GM12878 (cell line): ENCODE measurements around the gene ECT2. TPM values are rescaled to one million over a fixed set of nuclear protein-coding genes. Genes with fewer than 3 reads are reported as not detected.

ENCODE experiments used
- ATAC-seq: fragments of 200-7000 bp; cut with Tn5 transposase; 3 replicates; pipeline ENCODE4 v1.9.1; 2020; ENCODE audit warnings: mild to moderate bottlenecking, moderate library complexity
- BruUV-seq: library from RNA; stranded (reverse); fragments of 400-500 nt; replicated peaks from 2 replicates; lab custom pipeline; 2021; lab: Mats Ljungman, UMichigan
- CTCF ChIA-PET: fragments of 300-600 bp; sonication (Branson Sonifier 250); formaldehyde crosslinking; extraction: SDS; loops from one replicate; lab custom pipeline; 2021; ENCODE audit warnings: inconsistent platforms; lab: Yijun Ruan, JAX
- POLR2A ChIA-PET: fragments of 350-600 bp; formaldehyde crosslinking; extraction: SDS; loops from one replicate; lab custom pipeline; 2021; ENCODE audit warnings: inconsistent platforms; lab: Charles Lee
- RAD21 ChIA-PET: fragments of 300-600 bp; sonication (Branson Sonifier 250); formaldehyde crosslinking; loops from one replicate; lab custom pipeline; 2023; ENCODE audit warnings: antibody characterized with exemption; ENCODE audit not compliant: unreplicated experiment; lab: Charles Lee
- SMC1A ChIA-PET: fragments of 300-600 bp; sonication (Branson Sonifier 250); formaldehyde crosslinking; loops from one replicate; lab custom pipeline; 2023; ENCODE audit not compliant: unreplicated experiment, uncharacterized antibody; lab: Charles Lee
- DNase-seq: peaks from one replicate; pipeline ENCODE4 v3.0.0-alpha.2; 2011; ENCODE audit warnings: low read depth, low spot score
- FAIRE-seq: peaks from 3 replicates; lab custom pipeline; 2011; peaks lifted over from hg19 to GRCh38; lab: Jason Lieb, UNC
- H2AFZ ChIP-seq: 2 replicates; pipeline ENCODE4 v1.6.0; 2011; ENCODE audit warnings: low read depth, low read length, control low read depth; ENCODE audit not compliant: control insufficient read depth
- H3K27ac ChIP-seq: 2 replicates; pipeline ENCODE4 v1.5.1; 2011; ENCODE audit warnings: control low read depth; ENCODE audit not compliant: control insufficient read depth, insufficient read depth
- H3K27me3 ChIP-seq, 2 experiments: replicated peaks in 1 of 2; 2 replicates each; pipeline versions ENCODE4 v1.6.0 to v1.6.1; 2011; ENCODE audit warnings: low read length in 1 of 2; ENCODE audit not compliant: control insufficient read depth in 2 of 2, insufficient read depth in 2 of 2
- H3K36me3 ChIP-seq, 2 experiments: 2 replicates each; pipeline ENCODE4 v1.5.1; 2011; ENCODE audit warnings: low read length in 1 of 2; ENCODE audit not compliant: control insufficient read depth in 2 of 2, insufficient read depth in 2 of 2
- H3K4me1 ChIP-seq: 2 replicates; pipeline ENCODE4 v1.6.1; 2011; ENCODE audit warnings: mild to moderate bottlenecking, low read length, moderate library complexity, mixed read lengths; ENCODE audit not compliant: control insufficient read depth, insufficient read depth
- H3K4me2 ChIP-seq: 2 replicates; pipeline ENCODE4 v1.6.0; 2011; ENCODE audit warnings: control low read depth; ENCODE audit not compliant: control insufficient read depth, insufficient read depth
- H3K4me3 ChIP-seq: fragments of 200-600 bp; sonication (generic); 2 replicates; pipeline ENCODE4 v1.5.1; 2016
- H3K79me2 ChIP-seq: 2 replicates; pipeline ENCODE4 v1.6.0; 2011; ENCODE audit warnings: low read length; ENCODE audit not compliant: control insufficient read depth, insufficient read depth
- H3K9ac ChIP-seq: 2 replicates; pipeline ENCODE4 v1.8.0; 2011; ENCODE audit warnings: low read length, control low read depth, mixed read lengths; ENCODE audit not compliant: control insufficient read depth, insufficient read depth
- H3K9me3 ChIP-seq: replicated peaks from 3 replicates; pipeline ENCODE4 v1.5.1; 2011; ENCODE audit warnings: mild to moderate bottlenecking, low read length; ENCODE audit not compliant: control insufficient read depth, insufficient read depth
- H4K20me1 ChIP-seq: 2 replicates; pipeline ENCODE4 v1.6.0; 2011; ENCODE audit not compliant: control insufficient read depth, insufficient read depth
- ZNF207 ChIP-seq: fragments of 450-650 bp; IDR thresholded peaks from 2 replicates; pipeline ENCODE4 v1.6.1; 2014; ENCODE audit warnings: antibody characterized with exemption, mild to moderate bottlenecking, borderline replicate concordance
- WGBS: methylation state at CpG from one replicate; pipeline ENCODE4 v1.1.6; 2016; ENCODE audit warnings: low lambda C conversion rate; ENCODE audit not compliant: insufficient replicate concordance, insufficient coverage; ENCODE audit errors: missing lambda C conversion rate; 5-methylcytosine and 5-hydroxymethylcytosine counted together
- in situ Hi-C: fragments of 300-500 bp; cut with MboI; formaldehyde crosslinking; loops from 9 replicates; pipeline ENCODE4 v1.14.3; 2018; ENCODE audit warnings: mixed read lengths
- intact Hi-C: fragments of 100-400 bp; cut with micrococcal nuclease; formaldehyde crosslinking; loops from one replicate; pipeline ENCODE4 v1.14.2; 2022; ENCODE audit not compliant: unreplicated experiment
- polyA plus RNA-seq, 11 experiments: library from polyadenylated mRNA; depleted of rRNA in 4 of 11; unstranded in 6 of 11; stranded (reverse) in 5 of 11; fragments of >200 nt; fragmentation: Nextera tagmentation in 4 of 11; fragmentation: Illumina TruSeq in 1 of 11; extraction: Ambion mirVana in 4 of 11; extraction: Trizol in 1 of 11; gene quantifications; 1 replicate in 1 of 11; 2 replicates in 10 of 11; pipeline versions ENCODE4 v1.2.1 to v1.2.3, GENCODE V29; 2011 to 2016; ENCODE audit warnings: inconsistent platforms in 2 of 11, missing spikeins in 2 of 11, low read depth in 1 of 11
- total RNA-seq, 4 experiments: library from RNA; depleted of rRNA in 3 of 4; stranded (reverse); fragments of >200 nt in 3 of 4; fragmentation: Illumina TruSeq in 1 of 4; extraction: Trizol in 1 of 4; gene quantifications; 2 replicates each; pipeline versions ENCODE4 v1.2.1 to v1.2.3, GENCODE V29; 2013 to 2021
- TF ChIP-seq, protein P1 (sequence below): IDR thresholded peaks from 2 replicates; pipeline ENCODE4 v1.6.1; 2012; ENCODE audit warnings: improper control_type of control experiment, low read depth, low read length; ENCODE audit not compliant: insufficient replicate concordance

ECT2 gene
- total and polyA plus RNA-seq, 10 of the 15 experiments (the other 5 are each of a cell fraction or from before 2014, with no cell fraction given): 21.5 to 47.8 (median 38.2) TPM

DNA sequence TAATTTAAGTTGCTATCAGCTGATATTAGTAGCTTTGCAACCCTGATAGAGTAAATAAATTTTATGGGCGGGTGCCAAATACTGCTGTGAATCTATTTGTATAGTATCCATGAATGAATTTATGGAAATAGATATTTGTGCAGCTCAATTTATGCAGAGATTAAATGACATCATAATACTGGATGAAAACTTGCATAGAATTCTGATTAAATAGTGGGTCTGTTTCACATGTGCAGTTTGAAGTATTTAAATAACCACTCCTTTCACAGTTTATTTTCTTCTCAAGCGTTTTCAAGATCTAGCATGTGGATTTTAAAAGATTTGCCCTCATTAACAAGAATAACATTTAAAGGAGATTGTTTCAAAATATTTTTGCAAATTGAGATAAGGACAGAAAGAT is 70.0 kb downstream of the ECT2 start:
- no peaks in the 10 kb centered on the region; a peak in 2 of 4 replicates for H3K36me3 ChIP-seq
- TSS peak; percentile 18 for BruUV-seq
- no peak overlapping the region for H2AFZ ChIP-seq
- no peak overlapping the region for H3K4me2 ChIP-seq
- no peak for FAIRE-seq
- H3K9ac ChIP-seq: no peak overlapping the region
- in situ Hi-C loops: no loop called here
- H3K27me3 ChIP-seq: no peaks in the 10 kb centered on the region
- WGBS: 74% methylated on average over 2 of the region's 2 CpGs
- CTCF ChIA-PET: interaction anchor here (1.5 kb wide), 1 partner anchor 46 kb away, joined by 4 read pairs; no protein-coding TSS in a partner anchor
- H3K9me3 ChIP-seq: no peaks in the 10 kb centered on the region
- H3K79me2 ChIP-seq: no peaks in the 10 kb centered on the region
- no peak for DNase-seq
- no peaks in the 10 kb centered on the region for H3K4me1 ChIP-seq
- ATAC-seq: no peak
- intact Hi-C loops: no loop called here
- TF ChIP-seq, protein P1, sequence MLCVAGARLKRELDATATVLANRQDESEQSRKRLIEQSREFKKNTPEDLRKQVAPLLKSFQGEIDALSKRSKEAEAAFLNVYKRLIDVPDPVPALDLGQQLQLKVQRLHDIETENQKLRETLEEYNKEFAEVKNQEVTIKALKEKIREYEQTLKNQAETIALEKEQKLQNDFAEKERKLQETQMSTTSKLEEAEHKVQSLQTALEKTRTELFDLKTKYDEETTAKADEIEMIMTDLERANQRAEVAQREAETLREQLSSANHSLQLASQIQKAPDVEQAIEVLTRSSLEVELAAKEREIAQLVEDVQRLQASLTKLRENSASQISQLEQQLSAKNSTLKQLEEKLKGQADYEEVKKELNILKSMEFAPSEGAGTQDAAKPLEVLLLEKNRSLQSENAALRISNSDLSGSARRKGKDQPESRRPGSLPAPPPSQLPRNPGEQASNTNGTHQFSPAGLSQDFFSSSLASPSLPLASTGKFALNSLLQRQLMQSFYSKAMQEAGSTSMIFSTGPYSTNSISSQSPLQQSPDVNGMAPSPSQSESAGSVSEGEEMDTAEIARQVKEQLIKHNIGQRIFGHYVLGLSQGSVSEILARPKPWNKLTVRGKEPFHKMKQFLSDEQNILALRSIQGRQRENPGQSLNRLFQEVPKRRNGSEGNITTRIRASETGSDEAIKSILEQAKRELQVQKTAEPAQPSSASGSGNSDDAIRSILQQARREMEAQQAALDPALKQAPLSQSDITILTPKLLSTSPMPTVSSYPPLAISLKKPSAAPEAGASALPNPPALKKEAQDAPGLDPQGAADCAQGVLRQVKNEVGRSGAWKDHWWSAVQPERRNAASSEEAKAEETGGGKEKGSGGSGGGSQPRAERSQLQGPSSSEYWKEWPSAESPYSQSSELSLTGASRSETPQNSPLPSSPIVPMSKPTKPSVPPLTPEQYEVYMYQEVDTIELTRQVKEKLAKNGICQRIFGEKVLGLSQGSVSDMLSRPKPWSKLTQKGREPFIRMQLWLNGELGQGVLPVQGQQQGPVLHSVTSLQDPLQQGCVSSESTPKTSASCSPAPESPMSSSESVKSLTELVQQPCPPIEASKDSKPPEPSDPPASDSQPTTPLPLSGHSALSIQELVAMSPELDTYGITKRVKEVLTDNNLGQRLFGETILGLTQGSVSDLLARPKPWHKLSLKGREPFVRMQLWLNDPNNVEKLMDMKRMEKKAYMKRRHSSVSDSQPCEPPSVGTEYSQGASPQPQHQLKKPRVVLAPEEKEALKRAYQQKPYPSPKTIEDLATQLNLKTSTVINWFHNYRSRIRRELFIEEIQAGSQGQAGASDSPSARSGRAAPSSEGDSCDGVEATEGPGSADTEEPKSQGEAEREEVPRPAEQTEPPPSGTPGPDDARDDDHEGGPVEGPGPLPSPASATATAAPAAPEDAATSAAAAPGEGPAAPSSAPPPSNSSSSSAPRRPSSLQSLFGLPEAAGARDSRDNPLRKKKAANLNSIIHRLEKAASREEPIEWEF: no peak
- TF ChIP-seq ZNF207: no peak
- H3K27ac ChIP-seq: no peak overlapping the region
- H4K20me1 ChIP-seq: no peaks in the 10 kb centered on the region
- no peak overlapping the region for H3K4me3 ChIP-seq
- SMC1A ChIA-PET: no interaction called here
- POLR2A ChIA-PET: no interaction called here
- RAD21 ChIA-PET: no interaction called here
